ENCODE data around the gene PPP1R9A.

Gene PPP1R9A

GRCh38 chr7:95056107-95056739, 148.8 kb downstream of the PPP1R9A start:
- Histone ChIP-seq H3K79me1 (ENCODE audit: low read depth, low read length) (no peaks in the 10 kb centered on the region), H3K4me1 (ENCODE audit: control insufficient read depth in 2 of 2, insufficient read depth in 1 of 2, low read depth in 1 of 2, low read length in 2 of 2) (peaks cover 0 to 2% of the 10 kb centered on the region in 2 donors), H4K8ac (ENCODE audit: low read depth, low read length) (no peak overlapping the region), H2AFZ (ENCODE audit: low read length) (no peak overlapping the region), H3K36me3 (replicated peaks in 1 of 2; ENCODE audit: control insufficient read depth in 2 of 2, insufficient read depth in 2 of 2, low read length in 2 of 2) (no peaks in the 10 kb centered on the region), H3K4me3 (ENCODE audit: low read length in 2 of 2) (no peak overlapping the region), H4K91ac (ENCODE audit: low read depth, low read length, poor library complexity) (no peak overlapping the region), H3K9ac (ENCODE audit: low read depth, low read length, poor library complexity) (no peak overlapping the region), H2BK5ac (ENCODE audit: low read length) (no peak overlapping the region), H3K4me2 (ENCODE audit: insufficient read depth, low read length, poor library complexity, severe bottlenecking) (no peak overlapping the region), H3K9me3 (replicated peaks in 1 of 2; ENCODE audit: control insufficient read depth in 2 of 2, insufficient read depth in 1 of 2, low read depth in 1 of 2, low read length in 2 of 2) (no peaks in the 10 kb centered on the region), H2AK5ac (ENCODE audit: low read depth, low read length) (no peak overlapping the region), H2BK12ac (ENCODE audit: low read length) (no peak overlapping the region), H2BK15ac (ENCODE audit: low read length) (no peak overlapping the region), H3K18ac (ENCODE audit: low read length) (no peak overlapping the region), H3K27ac (replicated peaks; ENCODE audit: low read length) (no peak overlapping the region), H2BK120ac (ENCODE audit: low read depth, low read length) (no peak overlapping the region), H3K4ac (ENCODE audit: low read length) (no peak overlapping the region), H3K27me3 (ENCODE audit: control insufficient read depth in 3 of 3, insufficient read depth in 3 of 3, low read depth in 1 of 3, low read length in 3 of 3) (no peaks in the 10 kb centered on the region), H3K23ac (ENCODE audit: low read depth, low read length, poor library complexity) (no peak overlapping the region), H3K14ac (ENCODE audit: low read length) (no peak overlapping the region)
- WGBS, 2 donors (ENCODE audit: extremely low coverage in 2 of 2, insufficient read length in 2 of 2, insufficient replicate concordance in 1 of 2), result no CpG with 5 or more reads among the region's 1 CpG
- no peak for DNase-seq (ENCODE audit: low spot score)

- Histone ChIP-seq H3K4me2 (ENCODE audit: insufficient read depth, low read length, poor library complexity, severe bottlenecking) (no peak overlapping the region), H2BK12ac (ENCODE audit: low read length) (no peak overlapping the region), H4K8ac (ENCODE audit: low read depth, low read length) (no peak overlapping the region), H3K4me1 (ENCODE audit: control insufficient read depth in 2 of 2, insufficient read depth in 1 of 2, low read depth in 1 of 2, low read length in 2 of 2) (peaks cover 0 to 2% of the 10 kb centered on the region in 2 donors), H3K9me3 (replicated peaks in 1 of 2; ENCODE audit: control insufficient read depth in 2 of 2, insufficient read depth in 1 of 2, low read depth in 1 of 2, low read length in 2 of 2) (no peaks in the 10 kb centered on the region), H3K27ac (replicated peaks; ENCODE audit: low read length) (no peak overlapping the region), H2BK5ac (ENCODE audit: low read length) (no peak overlapping the region), H3K14ac (ENCODE audit: low read length) (no peak overlapping the region), H3K36me3 (replicated peaks in 1 of 2; ENCODE audit: control insufficient read depth in 2 of 2, insufficient read depth in 2 of 2, low read length in 2 of 2) (no peaks in the 10 kb centered on the region), H3K79me1 (ENCODE audit: low read depth, low read length) (no peaks in the 10 kb centered on the region), H3K4ac (ENCODE audit: low read length) (no peak overlapping the region), H3K27me3 (ENCODE audit: control insufficient read depth in 3 of 3, insufficient read depth in 3 of 3, low read depth in 1 of 3, low read length in 3 of 3) (no peaks in the 10 kb centered on the region), H2BK15ac (ENCODE audit: low read length) (no peak overlapping the region), H3K4me3 (ENCODE audit: low read length in 2 of 2) (no peak overlapping the region), H3K9ac (ENCODE audit: low read depth, low read length, poor library complexity) (no peak overlapping the region), H4K91ac (ENCODE audit: low read depth, low read length, poor library complexity) (no peak overlapping the region), H3K18ac (ENCODE audit: low read length) (no peak overlapping the region), H2AK5ac (ENCODE audit: low read depth, low read length) (no peak overlapping the region), H3K23ac (ENCODE audit: low read depth, low read length, poor library complexity) (no peak overlapping the region), H2BK120ac (ENCODE audit: low read depth, low read length) (no peak overlapping the region), H2AFZ (ENCODE audit: low read length) (no peak overlapping the region)
- no peak for DNase-seq (ENCODE audit: low spot score)
Observed at GRCh38 chr7:95056901-95057300, 149.5 kb downstream of the PPP1R9A start.

GRCh38 chr7:95059842-95060313, 152.5 kb downstream of the PPP1R9A start:
- no peaks in the 10 kb centered on the region for H3K27me3 ChIP-seq (ENCODE audit: control insufficient read depth in 3 of 3, insufficient read depth in 3 of 3, low read depth in 1 of 3, low read length in 3 of 3)
- no peak overlapping the region for H3K4me2 ChIP-seq (ENCODE audit: insufficient read depth, low read length, poor library complexity, severe bottlenecking)
- H3K18ac ChIP-seq (ENCODE audit: low read length), result no peak overlapping the region
- H3K23ac ChIP-seq (ENCODE audit: low read depth, low read length, poor library complexity), result no peak overlapping the region
- H2AK5ac ChIP-seq (ENCODE audit: low read depth, low read length), result no peak overlapping the region
- H2BK15ac ChIP-seq (ENCODE audit: low read length), result no peak overlapping the region
- H4K91ac ChIP-seq (ENCODE audit: low read depth, low read length, poor library complexity), result no peak overlapping the region
- DNase-seq (ENCODE audit: low spot score), result no peak
- no peak overlapping the region for H3K14ac ChIP-seq (ENCODE audit: low read length)
- H3K9me3 ChIP-seq (replicated peaks in 1 of 2; ENCODE audit: control insufficient read depth in 2 of 2, insufficient read depth in 1 of 2, low read depth in 1 of 2, low read length in 2 of 2), result no peaks in the 10 kb centered on the region
- no CpG with 5 or more reads among the region's 4 CpGs for WGBS, 2 donors (ENCODE audit: extremely low coverage in 2 of 2, insufficient read length in 2 of 2, insufficient replicate concordance in 1 of 2)
- H3K36me3 ChIP-seq (replicated peaks in 1 of 2; ENCODE audit: control insufficient read depth in 2 of 2, insufficient read depth in 2 of 2, low read length in 2 of 2), result no peaks in the 10 kb centered on the region
- no peak overlapping the region for H2AFZ ChIP-seq (ENCODE audit: low read length)
- H3K4me1 ChIP-seq (ENCODE audit: control insufficient read depth in 2 of 2, insufficient read depth in 1 of 2, low read depth in 1 of 2, low read length in 2 of 2), result peaks cover 0 to 2% of the 10 kb centered on the region in 2 donors
- H2BK120ac ChIP-seq (ENCODE audit: low read depth, low read length), result no peak overlapping the region
- H3K4ac ChIP-seq (ENCODE audit: low read length), result no peak overlapping the region
- H4K8ac ChIP-seq (ENCODE audit: low read depth, low read length), result no peak overlapping the region
- no peak overlapping the region for H2BK5ac ChIP-seq (ENCODE audit: low read length)
- H3K27ac ChIP-seq (replicated peaks; ENCODE audit: low read length), result no peak overlapping the region
- no peaks in the 10 kb centered on the region for H3K79me1 ChIP-seq (ENCODE audit: low read depth, low read length)
- no peak overlapping the region for H3K9ac ChIP-seq (ENCODE audit: low read depth, low read length, poor library complexity)
- no peak overlapping the region for H2BK12ac ChIP-seq (ENCODE audit: low read length)
- no peak overlapping the region for H3K4me3 ChIP-seq (ENCODE audit: low read length in 2 of 2)

GRCh38 chr7:95062901-95063300, 155.5 kb downstream of the PPP1R9A start:
- no peak overlapping the region for H4K91ac ChIP-seq (ENCODE audit: low read depth, low read length, poor library complexity)
- no peak overlapping the region for H3K4me3 ChIP-seq (ENCODE audit: low read length in 2 of 2)
- no peaks in the 10 kb centered on the region for H3K9me3 ChIP-seq (replicated peaks in 1 of 2; ENCODE audit: control insufficient read depth in 2 of 2, insufficient read depth in 1 of 2, low read depth in 1 of 2, low read length in 2 of 2)
- no peak overlapping the region for H2AK5ac ChIP-seq (ENCODE audit: low read depth, low read length)
- H2BK15ac ChIP-seq (ENCODE audit: low read length), result no peak overlapping the region
- DNase-seq (ENCODE audit: low spot score), result no peak
- no peak overlapping the region for H2BK120ac ChIP-seq (ENCODE audit: low read depth, low read length)
- no peak overlapping the region for H3K27ac ChIP-seq (replicated peaks; ENCODE audit: low read length)
- H3K4me2 ChIP-seq (ENCODE audit: insufficient read depth, low read length, poor library complexity, severe bottlenecking), result no peak overlapping the region
- H3K36me3 ChIP-seq (replicated peaks in 1 of 2; ENCODE audit: control insufficient read depth in 2 of 2, insufficient read depth in 2 of 2, low read length in 2 of 2), result no peaks in the 10 kb centered on the region
- H2BK12ac ChIP-seq (ENCODE audit: low read length), result no peak overlapping the region
- H3K4me1 ChIP-seq (ENCODE audit: control insufficient read depth in 2 of 2, insufficient read depth in 1 of 2, low read depth in 1 of 2, low read length in 2 of 2), result peaks cover 0 to 2% of the 10 kb centered on the region in 2 donors
- no peak overlapping the region for H3K18ac ChIP-seq (ENCODE audit: low read length)
- H2AFZ ChIP-seq (ENCODE audit: low read length), result no peak overlapping the region
- no peak overlapping the region for H3K9ac ChIP-seq (ENCODE audit: low read depth, low read length, poor library complexity)
- H3K23ac ChIP-seq (ENCODE audit: low read depth, low read length, poor library complexity), result no peak overlapping the region
- no peaks in the 10 kb centered on the region for H3K27me3 ChIP-seq (ENCODE audit: control insufficient read depth in 3 of 3, insufficient read depth in 3 of 3, low read depth in 1 of 3, low read length in 3 of 3)
- no peak overlapping the region for H3K4ac ChIP-seq (ENCODE audit: low read length)
- H3K14ac ChIP-seq (ENCODE audit: low read length), result no peak overlapping the region
- no peaks in the 10 kb centered on the region for H3K79me1 ChIP-seq (ENCODE audit: low read depth, low read length)
- H4K8ac ChIP-seq (ENCODE audit: low read depth, low read length), result no peak overlapping the region
- H2BK5ac ChIP-seq (ENCODE audit: low read length), result no peak overlapping the region
